Measurements from ENCODE around the gene NFIB.

- TF ChIP-seq JUND (IDR thresholded peaks at IDR 0.05): no peak
- no peak for TF ChIP-seq SIN3A (IDR thresholded peaks at IDR 0.05; ENCODE audit: borderline replicate concordance, low read depth, low read length)
- no peak for TF ChIP-seq POLR2AphosphoS5 (IDR thresholded peaks at IDR 0.05; ENCODE audit: low read depth, low read length)
- TF ChIP-seq, protein P1, sequence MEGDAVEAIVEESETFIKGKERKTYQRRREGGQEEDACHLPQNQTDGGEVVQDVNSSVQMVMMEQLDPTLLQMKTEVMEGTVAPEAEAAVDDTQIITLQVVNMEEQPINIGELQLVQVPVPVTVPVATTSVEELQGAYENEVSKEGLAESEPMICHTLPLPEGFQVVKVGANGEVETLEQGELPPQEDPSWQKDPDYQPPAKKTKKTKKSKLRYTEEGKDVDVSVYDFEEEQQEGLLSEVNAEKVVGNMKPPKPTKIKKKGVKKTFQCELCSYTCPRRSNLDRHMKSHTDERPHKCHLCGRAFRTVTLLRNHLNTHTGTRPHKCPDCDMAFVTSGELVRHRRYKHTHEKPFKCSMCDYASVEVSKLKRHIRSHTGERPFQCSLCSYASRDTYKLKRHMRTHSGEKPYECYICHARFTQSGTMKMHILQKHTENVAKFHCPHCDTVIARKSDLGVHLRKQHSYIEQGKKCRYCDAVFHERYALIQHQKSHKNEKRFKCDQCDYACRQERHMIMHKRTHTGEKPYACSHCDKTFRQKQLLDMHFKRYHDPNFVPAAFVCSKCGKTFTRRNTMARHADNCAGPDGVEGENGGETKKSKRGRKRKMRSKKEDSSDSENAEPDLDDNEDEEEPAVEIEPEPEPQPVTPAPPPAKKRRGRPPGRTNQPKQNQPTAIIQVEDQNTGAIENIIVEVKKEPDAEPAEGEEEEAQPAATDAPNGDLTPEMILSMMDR (IDR thresholded peaks at IDR 0.05): no peak
- TF ChIP-seq, protein P2, sequence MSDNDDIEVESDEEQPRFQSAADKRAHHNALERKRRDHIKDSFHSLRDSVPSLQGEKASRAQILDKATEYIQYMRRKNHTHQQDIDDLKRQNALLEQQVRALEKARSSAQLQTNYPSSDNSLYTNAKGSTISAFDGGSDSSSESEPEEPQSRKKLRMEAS (IDR thresholded peaks at IDR 0.05; ENCODE audit: low read depth): no peak
- TF ChIP-seq SMC3 (IDR thresholded peaks at IDR 0.05; ENCODE audit: low read depth, low read length): no peak
- TF ChIP-seq RCOR1 (IDR thresholded peaks at IDR 0.05; ENCODE audit: low read length): no peak
- TF ChIP-seq ELF1 (IDR thresholded peaks at IDR 0.05): no peak
- TF ChIP-seq TCF12 (IDR thresholded peaks at IDR 0.05): no peak
Observed at GRCh38 chr9:14127656-14128055, 186.3 kb downstream of the NFIB start.

All from SK-N-SH (cell line).